Inferior parietal cortex (tissue), 1 donor: ENCODE measurements around the gene ATRIP.

Experiments used
- DNase-seq: peaks from one replicate; pipeline ENCODE4 v3.0.0-alpha.2; 2016; ENCODE audit errors: extremely low spot score

ATRIP gene

DNA sequence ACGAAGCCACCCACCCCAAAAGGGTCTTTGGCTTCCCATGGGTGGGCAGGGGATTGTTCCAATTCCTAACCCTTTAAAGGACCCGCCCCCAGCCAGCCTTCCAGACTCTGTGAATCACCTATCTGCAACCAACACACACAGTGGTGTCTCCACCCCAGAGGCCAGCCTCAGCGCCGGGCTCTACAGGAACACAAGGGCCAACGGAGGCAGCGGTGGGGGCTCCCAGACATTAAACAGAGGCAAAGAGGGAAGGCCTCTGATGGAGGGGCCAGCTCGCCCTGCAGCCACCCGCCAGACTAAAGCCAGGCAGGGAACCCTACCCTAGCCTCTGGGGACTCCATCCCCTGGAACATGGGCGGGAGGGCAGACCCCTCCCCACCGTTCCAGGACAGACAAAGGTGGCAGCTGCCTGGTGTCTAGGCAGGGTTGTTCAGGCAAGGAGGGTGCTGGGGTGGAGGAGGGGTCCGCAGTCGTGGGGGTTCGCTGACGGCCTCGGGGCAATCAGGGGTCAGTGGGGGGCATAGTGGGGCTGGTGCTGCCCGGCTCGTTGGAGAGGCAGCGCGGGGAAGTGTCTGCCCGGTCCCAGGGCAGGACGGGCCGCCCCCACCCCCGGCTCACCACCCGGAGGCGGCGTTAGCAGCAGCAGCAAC, 57.0 kb downstream of the ATRIP start:
- DNase-seq, result no peak

- DNase-seq, result no peak
Observed at GRCh38 chr3:48504051-48504946, 57.8 kb downstream of the ATRIP start, which contains the start of gene SHISA5. SHISA5 (minus strand) TSS chr3:48504174; CDS start chr3:48504094, 80 bp downstream.

DNA sequence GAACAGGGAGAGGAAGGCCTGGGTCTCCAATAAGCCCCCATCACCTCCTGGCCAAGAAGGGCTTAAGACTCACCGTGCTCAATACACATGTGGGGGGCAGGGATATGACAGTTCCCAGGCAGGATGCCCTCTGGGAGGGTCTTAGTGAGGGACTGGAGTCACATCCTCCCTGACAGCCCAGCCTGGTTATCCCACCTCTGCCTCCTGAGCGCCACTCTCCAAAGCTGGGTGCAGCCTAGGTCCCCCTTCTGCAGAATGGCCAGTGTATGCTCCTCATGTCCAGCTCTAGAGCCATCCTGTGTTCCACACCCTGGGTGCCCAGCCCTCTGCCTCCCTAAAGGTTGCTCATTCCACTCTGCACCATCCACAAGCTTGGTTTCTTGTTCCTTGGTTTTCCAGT, 58.6 kb downstream of the ATRIP start:
- DNase-seq, result no peak

- no peak for DNase-seq
Observed at GRCh38 chr3:48505968-48506504, 59.5 kb downstream of the ATRIP start.

GRCh38 chr3:48507256-48508061, 60.9 kb downstream of the ATRIP start:
- no peak for DNase-seq

GRCh38 chr3:48511551-48511950, 65.0 kb downstream of the ATRIP start:
- no peak for DNase-seq

DNA sequence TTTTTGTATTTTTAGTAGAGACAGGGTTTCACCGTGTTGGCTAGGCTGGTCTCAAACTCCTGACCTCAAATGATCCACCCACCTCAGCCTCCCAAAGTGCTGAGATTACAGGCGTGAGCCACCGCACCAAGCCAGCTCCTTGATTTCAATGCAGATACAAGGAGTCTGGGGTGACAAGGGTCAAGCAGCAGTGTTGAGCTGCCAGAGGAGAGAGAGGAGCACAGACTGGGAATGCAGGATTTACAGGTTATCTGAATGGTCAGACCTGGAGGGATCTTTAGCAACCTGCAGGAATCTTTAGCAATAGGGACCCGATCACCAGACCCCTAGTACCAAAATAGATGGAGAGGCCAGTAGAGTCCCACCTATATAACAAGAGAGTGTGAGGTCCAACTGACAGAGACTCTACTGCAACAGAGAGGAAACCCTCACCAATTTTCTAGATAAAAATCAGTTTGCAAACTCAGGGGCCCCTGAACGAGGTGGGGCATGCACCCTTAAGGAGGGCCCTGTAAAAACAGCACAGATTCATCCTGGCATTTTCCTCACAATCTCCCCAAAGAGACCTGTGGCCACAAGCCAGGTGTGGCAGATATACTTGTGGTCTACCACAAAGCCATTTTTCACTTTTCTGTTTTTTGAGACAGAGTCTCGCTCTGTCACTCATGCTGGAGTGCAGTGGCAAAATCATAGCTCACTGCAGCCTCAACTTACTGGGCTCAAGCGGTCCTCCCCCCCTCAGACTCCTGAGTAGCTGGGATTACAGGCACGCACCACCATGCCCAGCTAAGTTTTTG, 68.1 kb downstream of the ATRIP start:
- no peak for DNase-seq
